MV-4-11 (cell line): ENCODE data around the gene TWNK.

Source experiments
- DNase-seq: peaks from one replicate; lab custom pipeline; 2025; lab: John Stamatoyannopoulos, UW

TWNK gene

DNA sequence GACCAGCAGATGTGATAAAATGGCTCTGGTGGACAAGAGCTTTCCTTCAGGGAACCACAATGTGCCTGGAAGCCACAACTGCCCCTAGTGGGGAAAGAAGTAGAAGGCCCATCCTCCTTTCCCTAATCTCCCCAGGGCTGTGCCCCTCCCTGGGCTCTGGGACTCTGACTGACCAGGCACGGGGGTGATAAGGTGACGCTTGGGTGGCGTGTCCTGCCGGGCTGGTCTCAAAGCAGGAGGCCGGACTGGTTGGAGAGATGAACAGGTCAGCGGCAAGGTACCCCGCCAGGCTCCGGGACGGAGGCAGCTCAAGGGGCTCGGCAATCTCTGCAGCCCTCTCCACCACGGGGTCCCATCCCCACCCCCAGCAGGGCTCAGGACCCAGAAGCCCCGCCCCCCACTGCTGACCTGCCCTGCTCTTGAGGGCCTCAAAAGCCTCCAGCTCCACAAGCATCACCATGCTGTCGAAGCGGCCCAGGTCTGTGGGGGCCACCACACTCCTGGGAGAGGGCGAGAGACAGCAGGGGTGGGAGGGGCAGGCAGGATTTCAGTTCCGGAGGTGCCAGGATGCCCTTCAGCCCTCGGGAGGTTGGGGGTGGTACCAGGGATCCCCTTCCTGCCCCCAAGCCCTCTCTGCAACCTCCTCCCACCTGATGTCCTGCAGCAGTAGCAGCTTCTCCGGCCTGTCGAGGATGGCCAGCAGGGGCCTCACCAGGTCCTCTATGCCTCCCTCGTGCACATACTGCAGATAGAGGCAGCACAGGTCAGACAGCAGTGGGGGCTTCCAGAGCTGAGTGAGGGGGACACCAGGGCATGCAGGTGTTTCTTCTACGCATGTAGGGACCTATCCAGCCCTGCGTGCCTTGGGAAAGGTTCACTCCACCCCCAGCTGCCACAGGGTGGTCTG, 24.4 kb downstream of the TWNK start:
- DNase-seq = peak; percentile 9

DNA sequence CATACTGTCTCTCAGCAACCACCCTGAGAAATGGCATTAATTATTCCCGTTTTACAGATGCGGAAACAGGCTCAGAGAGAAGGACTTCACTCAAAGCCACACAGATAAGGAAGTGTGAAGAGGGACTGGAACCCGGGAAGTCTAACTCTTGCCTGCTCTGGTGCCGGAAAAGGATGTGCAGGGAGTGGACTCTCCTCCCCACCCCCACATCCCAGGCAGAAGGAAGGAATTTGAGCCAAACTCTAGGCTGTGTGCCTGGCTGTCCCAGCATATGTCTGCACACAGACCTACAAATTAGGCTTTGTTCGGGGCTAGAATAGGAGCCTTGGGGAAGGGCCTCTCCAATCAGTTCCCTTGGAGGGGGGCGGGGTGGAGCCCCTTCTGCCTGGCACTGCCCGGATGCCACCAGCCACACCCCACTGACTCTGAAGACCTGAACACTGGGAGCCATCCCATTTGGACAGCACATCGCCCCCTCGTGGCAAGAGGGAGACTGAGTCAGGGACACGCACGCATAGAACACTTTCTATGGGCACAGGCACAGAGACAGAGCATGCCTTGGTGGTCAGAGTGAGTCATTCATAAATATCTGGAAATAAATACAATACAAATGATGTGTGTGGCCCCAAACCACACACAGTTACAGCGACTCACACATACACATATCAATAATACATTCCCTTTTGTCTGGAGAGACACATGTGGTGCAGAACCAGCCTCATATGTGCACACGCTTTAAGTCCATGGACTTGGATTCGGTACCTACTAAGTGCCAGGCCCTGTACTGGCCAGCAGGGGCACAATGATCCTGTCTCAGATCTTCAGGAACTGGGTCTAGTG, 25.4 kb downstream of the TWNK start:
- DNase-seq = peak; percentile 84

DNA sequence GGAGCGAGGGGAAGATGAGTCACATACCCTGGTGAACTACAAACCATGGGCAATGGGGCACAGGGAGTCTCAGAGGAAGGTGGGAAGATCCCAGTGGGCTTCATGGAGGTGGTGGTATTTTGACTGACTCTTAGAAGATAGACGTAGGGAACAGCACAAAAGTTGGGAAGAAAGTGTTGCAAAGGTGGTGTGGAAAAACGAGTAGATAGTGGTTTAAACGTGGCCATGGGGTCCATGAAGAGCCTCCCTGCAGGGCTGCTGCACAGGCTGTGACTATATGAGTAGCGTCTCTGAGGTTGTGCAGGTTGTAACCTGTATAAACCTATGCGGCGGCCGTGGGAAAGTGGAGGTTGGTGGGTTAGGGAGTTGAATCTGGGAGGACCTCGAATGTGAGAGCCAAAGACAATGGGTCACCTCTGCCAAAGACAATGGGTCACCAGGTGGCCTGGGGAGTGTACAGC, 26.1 kb downstream of the TWNK start:
- DNase-seq = no peak

DNA sequence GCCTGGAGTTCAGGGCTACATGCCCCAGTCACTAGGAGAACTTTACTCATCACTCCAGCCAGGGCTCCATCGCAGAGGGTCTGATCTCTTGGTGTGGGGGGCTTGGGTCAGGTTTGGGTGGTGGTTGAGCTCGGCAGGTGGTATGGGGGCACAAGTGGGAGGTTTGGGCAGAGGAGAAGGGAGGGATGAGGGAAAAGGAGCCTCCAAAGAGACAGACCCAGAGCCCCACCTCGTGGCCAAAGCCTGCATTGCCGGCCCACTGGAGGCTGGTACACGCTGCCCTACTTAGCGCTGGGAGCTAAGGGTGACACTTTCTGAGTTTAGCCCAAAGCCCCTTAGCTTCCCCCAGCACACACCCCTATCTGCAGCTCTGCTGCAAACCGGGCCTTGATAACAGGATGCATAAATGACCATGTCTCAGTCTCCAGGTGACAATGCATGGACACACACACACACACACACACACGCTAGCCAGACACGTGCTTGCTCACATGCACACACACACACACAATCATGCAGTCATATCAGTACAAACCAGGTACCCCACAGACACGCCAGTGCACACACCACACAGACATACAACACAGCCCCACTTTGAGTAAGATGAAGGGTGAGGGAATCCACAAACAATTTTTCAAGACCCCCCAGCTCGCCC, 27.0 kb downstream of the TWNK start:
- DNase-seq = peak; percentile 55

DNA sequence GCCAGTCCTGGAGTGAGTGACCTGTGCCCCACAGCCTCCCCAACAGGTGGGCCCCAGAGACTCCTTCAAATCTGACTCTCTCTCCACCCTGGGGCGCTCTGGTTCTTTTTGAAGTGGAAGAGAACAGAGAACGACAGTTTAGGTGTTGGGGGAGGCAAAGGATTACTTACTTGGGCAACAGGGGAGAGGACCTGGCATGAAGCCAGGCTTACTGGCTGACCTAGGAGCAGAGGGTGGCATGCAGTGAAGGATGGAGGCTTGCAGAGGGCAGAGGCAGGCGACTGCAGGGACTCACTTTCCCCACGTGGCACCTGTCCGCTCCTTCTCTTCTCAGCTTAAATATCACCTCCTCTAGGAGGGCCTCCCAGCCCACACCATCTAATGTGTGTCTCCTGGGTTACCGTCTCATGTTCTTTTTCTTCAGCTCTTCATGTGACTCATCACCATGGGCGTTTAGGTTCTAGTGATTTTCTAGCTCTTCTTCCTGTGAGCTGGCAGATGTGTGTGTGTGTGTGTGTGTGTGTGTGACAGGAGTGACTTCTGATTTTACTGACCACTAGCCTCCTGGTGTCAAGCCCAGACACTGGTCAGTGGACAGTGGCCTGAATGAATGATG, 27.7 kb downstream of the TWNK start:
- peak; percentile 63 for DNase-seq

DNA sequence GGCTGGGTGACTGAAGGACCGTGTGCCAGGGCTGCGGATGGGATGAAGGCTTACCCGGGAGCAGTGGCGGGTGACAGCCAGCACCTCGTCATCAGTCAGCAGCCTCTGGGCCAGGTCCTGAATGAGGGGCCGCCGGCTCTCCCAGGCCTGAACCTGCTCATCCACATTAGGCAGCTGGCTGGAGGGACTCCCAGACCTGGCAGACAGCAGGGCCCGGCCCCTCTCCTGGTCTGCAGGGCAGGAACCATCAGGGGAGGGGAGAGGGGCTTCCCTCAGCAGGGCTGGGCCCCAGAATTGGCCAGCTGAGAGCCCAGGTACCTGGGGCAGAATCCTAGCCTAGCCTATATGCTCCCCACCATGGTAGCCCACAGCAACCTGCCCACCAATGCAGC, 28.2 kb downstream of the TWNK start:
- DNase-seq = no peak

DNA sequence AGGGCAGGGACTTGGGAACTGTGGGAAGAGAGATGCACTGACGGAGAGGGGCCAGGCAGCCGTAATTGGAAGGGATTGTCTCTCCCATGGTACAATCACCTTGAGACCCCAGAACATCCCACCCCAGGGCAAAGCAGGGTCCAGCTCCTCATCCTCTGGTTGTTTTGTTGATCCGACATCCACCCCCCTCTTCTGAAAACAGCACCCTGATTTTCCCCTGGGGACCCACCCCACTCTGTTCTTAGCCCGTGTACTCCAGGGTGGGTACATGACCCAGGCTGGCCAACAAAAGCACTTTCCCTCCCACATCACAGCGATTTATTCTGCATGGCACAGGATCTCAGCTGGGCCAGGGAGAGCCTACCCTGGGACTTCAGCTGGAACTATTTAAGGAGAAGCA, 29.5 kb downstream of the TWNK start:
- no peak for DNase-seq

DNA sequence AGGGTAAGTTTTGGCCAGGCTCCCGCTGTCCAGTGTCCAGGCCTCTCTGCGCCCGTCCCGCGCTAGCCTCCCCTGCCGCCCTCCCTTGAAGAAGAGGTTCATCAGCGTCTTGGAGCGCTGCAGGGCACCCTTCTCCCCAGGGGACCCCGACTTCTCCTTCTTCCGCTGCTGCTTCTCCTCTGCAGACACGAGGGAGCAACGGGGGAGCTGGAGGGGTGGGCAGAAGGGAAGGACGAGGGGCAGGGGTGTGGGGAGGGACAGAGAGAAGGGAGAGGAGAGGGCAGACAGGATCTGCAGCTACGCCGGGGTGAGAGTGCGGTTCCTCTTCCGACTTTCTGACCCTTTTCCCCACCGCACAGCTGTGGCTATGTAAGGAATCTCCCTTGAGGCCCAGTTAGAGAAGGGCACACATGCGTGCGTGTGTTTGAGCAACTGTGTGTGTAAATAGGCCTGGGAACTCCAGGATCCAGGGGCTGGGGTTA, 30.8 kb downstream of the TWNK start:
- peak; percentile 82 for DNase-seq

DNA sequence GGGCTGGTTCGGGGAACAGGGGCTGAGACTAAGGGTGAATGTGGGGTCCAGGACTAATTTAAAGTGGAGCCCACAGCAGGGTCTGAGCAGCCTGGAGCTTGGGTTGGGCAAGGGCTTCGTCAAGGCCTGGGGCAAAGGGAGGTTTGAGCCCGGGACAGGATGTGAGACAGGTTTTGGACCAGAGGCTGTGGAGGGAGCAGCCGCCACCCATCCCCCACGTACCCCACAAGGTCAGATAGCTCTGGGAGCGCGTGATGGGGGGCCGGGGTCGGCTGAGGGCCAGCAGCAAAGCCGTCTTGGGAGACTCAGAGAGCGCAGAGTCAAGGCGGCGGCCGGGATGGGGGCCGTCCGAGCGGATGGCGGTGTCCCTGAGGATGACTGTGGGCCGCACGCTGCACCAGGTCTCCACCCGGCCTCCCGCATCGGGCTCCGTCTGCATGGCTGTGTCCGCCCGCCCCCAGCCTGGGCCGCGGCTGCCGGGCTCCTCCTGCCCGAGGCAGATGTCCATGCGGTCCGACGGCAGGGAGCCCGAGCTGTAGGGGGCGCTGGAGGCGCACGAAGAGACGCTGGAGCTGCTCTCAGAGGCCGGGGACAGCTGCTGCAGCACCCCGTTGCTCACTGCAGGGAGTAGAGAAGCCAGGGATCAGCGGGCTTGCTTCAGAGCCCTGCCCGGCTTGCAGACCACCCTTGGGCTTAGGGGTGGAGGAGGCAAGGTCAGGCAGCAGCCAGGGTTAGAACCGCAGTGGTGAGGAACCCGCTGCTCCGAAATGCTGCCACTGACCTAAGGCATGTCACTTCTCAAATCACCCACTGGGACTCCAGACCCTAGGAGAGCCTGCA, 31.5 kb downstream of the TWNK start:
- DNase-seq = peak; percentile 86

DNA sequence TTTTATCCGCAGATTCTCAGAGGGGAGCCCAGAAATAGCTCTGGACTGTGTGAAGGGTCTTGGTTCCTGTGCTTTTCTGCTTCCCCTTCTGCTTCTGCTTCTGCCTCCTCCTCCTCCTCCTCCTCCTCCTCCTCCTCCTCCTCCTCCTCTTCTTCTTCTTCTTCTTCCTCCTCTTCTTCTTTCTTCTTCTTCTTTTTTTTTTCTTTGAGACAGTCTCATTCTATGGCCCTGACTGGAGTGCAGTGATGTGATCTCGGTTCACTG, 32.0 kb downstream of the TWNK start:
- no peak for DNase-seq

DNA sequence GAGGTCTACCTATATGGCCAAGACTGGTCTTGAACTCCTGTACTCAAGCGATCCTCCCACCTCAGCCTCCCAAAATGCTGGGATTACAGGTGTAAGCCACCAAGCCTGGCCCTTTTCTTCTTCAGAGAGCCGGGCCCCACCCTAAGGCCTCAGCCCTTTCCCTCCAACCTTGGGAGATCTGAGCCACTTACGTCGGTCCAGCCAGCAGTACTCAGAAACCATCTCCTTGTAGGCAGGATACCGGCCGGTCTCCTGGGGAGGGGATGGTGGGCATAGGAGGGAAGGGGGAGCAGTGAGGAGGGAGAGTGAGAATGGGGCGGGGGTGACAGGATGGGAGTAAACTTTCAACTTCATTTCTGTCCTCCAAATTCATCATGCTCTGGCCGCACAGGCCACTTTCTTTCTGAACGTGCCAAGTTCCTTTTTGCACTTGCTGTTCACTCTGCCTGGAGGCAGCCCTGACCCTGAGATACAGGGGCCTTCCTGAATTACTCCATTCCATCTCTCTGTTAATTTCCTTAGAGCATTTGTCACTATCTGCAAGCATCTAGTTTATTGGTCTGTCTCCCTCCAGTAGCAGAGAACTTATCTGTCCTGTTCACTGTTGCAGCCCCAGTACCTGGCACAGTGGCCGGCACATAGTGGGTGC, 33.2 kb downstream of the TWNK start:
- DNase-seq = peak; percentile 27

DNA sequence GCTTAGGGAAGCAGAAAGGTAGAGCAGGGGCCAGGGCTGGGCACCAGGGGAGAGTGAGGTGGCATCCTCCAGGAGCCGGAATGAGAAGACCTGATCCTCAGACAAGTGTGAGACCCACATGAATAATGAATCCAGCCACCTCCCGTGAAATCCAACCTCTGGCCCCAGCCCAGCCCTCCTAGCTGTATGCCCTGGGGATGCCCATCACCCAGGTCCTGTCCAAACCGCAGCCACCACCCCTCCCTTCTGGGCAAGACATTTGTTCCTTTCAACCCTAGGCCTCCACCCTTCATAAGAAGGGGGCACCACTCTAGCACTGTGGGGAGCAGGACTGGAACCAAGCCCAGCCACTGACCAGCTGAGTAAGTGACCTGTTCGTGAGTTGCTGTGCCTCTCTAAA, 33.9 kb downstream of the TWNK start:
- no peak for DNase-seq

DNA sequence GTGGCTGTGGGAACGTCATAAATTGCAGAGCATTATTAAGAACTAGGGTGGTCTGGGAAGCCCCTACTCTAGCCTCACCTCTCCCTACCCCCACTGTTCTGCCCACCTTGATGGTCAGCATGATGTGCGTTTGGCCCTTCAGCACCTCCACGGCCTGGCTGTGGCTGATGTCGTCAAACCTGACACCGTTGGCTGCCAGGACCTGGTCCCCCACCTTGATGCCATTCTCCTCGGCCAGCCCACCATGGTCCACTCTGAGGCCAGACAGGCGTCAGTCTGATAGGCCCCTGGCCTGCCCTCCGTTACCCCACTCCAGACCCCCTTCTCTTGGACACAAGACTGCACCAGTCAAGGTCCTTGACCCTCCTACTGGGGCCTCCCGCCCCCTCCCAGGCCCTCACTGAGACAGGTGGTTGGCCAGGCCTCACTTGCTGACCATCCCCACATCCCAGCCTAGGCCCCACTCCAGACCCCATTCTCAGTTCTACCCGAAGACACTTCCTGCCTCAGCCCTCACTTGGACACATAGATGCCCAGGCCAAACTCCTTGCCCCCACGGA, 34.4 kb downstream of the TWNK start:
- no peak for DNase-seq

DNA sequence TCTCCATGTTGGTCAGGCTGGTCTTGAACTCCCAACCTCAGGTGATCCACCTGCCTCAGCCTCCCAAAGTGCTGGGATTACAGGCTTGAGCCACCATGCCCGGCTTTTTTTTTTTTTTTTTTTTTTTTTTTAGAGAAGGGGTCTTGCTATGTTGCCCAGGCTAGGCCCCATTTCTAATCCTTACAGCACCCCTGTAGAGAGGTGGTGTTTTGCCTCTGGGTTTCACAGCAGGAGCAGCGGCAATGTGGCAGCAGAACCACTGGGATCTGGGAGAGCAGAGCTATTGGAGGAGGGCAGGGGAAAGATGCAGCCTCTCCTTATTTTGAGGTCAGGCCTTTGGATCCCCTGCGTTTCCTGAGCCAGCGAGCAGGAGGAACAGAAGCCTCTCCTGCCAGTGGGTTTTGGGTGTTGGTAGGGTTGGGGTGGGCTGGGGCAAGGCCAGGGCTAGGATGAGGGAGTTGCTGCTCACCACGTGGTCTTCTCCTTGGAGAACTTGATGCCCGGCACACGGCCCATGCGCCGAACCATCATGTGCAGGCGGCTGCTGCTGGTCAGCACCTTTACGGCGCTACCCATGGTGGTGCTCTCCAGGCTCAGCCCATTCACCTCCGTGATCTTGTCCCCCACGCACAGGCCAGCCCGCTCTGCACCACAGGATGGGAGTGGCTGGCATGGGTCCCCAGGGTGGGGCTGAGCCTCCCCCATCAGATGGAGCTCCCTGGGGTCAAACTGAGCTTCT, 35.8 kb downstream of the TWNK start:
- DNase-seq = no peak

DNA sequence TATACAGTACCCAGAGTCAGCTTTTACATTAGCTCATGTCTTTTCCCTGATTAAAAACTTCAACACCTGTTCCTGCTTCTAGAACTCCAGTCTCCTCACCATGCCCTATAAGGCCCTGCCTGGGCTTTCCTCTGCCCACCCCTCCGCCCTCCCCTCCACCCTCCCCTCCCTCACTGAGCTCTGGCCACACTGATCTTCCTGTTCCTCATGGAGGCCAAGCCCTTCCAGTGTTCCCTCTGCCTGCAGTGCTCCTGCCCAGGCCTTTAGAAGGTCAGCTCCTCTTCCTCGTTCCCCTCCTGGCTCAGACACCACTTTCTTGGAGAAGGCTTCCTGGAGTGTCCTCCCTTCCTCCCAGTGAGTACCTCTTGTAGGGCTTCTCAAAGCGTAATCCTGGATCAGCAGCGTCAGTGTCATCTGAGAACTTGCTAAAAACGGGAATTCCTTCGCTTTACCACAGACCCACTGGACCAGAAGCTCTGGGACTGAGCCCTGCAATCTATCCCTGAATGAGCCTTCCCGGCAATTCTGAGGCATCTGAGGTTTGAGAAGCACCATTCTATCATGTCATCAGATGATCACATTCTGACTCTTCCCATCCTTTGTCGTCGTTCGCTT, 39.9 kb downstream of the TWNK start:
- DNase-seq = no peak

DNA sequence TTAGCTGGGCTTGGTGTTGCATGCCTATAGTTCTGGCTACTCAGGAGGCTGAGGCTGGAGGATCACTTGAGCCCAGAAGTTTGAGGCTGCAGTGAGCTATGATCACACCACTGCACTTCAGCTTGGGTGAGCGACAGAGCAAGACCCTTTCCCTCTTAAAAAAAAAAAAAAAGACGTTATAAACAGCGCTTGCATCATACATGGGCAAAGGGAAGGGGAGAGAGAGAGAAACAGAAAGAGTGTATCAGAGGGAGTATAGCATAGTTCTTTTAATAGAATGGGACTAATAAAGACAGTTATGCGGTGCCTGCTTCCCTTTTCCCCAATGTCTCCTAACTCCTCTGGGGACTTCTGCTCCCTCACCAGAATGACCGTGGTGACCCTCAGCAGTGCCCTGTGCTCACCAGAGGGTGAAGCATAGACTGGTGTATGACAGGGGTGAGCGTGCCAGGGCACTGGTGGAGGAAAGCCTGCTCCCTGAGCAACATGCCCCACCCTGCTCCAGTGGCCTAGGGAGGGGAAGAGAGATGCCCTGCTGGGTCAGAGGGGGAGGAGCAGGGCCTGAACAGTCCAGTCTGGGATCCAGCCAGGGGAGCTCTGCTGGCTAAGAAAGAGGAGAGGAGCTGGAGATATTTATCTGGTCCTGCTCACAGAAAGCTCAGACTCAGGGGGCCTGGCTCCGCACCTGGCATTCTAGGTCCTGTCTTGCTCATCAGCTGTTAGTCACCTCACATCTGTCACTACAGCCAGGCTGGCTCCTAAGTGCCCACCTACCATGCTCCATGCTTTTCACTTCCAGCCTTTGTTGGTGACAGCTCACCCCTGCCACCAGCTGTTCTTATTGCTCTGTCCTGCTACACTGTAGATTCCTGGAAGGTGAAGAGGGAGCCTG, 41.3 kb downstream of the TWNK start:
- DNase-seq = peak; percentile 92

DNA sequence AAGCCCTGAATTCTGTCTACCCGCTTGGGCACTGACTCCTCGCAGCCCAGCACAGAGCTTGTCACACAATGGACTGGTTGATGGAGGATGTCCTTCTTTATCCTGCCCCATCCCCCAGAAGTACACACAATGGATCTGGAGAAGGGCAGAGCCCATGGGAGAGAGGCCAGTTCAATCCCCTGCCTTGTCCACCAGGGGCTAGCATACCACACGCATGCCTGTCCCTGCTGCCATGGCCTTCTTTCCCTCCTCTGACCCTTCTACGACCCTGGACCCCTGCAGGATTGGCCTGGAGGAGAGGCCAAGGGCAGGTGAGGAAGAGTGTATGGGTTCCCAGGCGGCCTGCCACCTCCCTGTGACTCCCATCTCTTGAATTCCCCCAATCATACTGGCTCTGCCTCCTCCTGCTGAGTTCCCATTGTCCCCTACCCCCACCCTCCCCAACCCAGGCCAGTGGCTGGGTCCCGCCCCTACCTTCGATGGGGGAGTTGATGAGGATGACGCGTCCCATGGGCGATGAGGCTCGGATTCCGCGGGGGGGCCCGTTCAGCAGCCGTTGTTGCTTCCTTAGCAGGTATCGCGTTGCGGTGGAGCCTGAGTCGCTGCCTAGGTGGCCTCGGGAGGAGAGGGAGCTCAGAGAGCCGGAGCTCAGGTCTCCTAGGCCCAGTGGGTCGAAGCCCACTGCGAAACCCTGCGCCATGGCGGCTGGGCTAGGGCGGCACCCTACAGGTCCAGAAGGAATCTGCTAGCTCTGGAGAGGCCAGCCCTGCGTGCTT, 42.4 kb downstream of the TWNK start:
- DNase-seq = peak; percentile 4
